Brain microvascular endothelial cell (primary cell): ENCODE data around the gene YIPF2.

Source experiments
- DNase-seq: peaks from one replicate; pipeline ENCODE4 v3.0.0-alpha.2; 2020
- H3K27ac ChIP-seq: fragments of 250-450 bp; sonication (Bioruptor Pico); 2 replicates; pipeline ENCODE4 v1.5.1; 2020; ENCODE audit warnings: mild to moderate bottlenecking, moderate library complexity
- H3K27me3 ChIP-seq: fragments of 250-450 bp; sonication (Bioruptor Pico); replicated peaks from 2 replicates; pipeline ENCODE4 v1.5.1; 2020; ENCODE audit warnings: mild to moderate bottlenecking
- H3K36me3 ChIP-seq: fragments of 250-450 bp; sonication (Bioruptor Pico); replicated peaks from 2 replicates; pipeline ENCODE4 v1.5.1; 2020; ENCODE audit warnings: mild to moderate bottlenecking
- H3K4me3 ChIP-seq: 2 replicates; pipeline ENCODE4 v1.5.1; 2011; ENCODE audit warnings: low read depth, mild to moderate bottlenecking, control low read depth, low read length, moderate library complexity
- in situ Hi-C: cut with HindIII; loops from 2 replicates; pipeline ENCODE4 v1.10.0; 2017; ENCODE audit warnings: low sequenced_read_pairs, low pct_ligation_motif_present
- TF ChIP-seq, protein P1 (sequence below): IDR thresholded peaks from 2 replicates; pipeline ENCODE4 v1.5.1; 2011; ENCODE audit warnings: low read depth, mild to moderate bottlenecking, moderate library complexity, low read length, control low read depth, inconsistent platforms; ENCODE audit errors: missing control alignments

The YIPF2 gene

DNA sequence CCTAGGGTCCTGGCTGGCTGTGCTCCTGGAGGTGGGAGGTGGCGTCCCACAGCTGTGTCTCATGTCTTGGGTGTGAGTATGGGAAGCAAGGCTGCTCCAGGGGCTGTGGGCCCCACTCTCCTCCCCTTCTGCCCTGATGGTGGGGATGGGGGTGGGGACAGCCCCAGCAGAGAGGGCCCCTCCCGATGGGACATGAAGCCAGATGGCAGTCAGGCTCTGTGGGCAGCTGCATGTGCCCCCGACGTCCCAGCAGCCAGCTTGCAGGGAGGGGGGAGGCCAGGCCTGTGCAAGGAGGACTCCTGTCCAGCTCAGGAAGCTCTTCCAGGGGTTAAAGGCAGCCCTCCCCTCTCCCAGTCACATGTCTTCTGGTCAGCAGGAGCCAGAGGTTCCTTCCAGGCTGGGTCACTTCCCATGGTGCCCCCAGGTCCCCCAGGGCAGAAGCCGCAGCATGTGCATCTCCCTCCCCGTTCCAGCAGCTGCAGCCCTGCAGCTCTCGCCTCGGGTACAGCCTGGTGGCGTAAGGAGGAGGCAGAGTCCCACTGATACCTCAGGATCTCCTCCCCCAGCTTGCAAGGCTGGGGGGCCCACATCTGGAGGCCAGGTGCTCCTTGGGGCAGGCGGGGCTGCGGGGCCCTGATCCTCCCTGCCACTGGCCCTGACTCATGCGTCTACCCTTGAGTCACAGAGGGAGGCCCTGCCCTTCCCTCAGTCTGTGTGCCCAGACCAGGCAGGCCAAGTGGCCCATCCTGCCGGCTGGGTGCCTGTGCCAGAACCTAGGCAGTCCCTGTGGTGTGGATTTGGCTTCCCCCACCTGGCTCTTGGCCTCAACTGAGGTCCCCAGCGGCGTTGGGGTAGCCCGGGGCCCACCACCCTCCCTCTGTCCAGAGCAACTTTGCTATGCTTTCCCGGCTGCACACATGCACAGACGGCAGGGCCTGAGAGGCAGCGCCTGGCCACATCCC, 13.0 kb downstream of the YIPF2 start:
- Histone ChIP-seq H3K36me3 (peaks cover 60% of the 10 kb centered on the region), H3K4me3 (no peak overlapping the region), H3K27me3 (no peaks in the 10 kb centered on the region), H3K27ac (no peak overlapping the region)
- DNase-seq: peak; percentile 32
- in situ Hi-C loops: no loop called here
- TF ChIP-seq, protein P1, sequence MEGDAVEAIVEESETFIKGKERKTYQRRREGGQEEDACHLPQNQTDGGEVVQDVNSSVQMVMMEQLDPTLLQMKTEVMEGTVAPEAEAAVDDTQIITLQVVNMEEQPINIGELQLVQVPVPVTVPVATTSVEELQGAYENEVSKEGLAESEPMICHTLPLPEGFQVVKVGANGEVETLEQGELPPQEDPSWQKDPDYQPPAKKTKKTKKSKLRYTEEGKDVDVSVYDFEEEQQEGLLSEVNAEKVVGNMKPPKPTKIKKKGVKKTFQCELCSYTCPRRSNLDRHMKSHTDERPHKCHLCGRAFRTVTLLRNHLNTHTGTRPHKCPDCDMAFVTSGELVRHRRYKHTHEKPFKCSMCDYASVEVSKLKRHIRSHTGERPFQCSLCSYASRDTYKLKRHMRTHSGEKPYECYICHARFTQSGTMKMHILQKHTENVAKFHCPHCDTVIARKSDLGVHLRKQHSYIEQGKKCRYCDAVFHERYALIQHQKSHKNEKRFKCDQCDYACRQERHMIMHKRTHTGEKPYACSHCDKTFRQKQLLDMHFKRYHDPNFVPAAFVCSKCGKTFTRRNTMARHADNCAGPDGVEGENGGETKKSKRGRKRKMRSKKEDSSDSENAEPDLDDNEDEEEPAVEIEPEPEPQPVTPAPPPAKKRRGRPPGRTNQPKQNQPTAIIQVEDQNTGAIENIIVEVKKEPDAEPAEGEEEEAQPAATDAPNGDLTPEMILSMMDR: peak; percentile 47

DNA sequence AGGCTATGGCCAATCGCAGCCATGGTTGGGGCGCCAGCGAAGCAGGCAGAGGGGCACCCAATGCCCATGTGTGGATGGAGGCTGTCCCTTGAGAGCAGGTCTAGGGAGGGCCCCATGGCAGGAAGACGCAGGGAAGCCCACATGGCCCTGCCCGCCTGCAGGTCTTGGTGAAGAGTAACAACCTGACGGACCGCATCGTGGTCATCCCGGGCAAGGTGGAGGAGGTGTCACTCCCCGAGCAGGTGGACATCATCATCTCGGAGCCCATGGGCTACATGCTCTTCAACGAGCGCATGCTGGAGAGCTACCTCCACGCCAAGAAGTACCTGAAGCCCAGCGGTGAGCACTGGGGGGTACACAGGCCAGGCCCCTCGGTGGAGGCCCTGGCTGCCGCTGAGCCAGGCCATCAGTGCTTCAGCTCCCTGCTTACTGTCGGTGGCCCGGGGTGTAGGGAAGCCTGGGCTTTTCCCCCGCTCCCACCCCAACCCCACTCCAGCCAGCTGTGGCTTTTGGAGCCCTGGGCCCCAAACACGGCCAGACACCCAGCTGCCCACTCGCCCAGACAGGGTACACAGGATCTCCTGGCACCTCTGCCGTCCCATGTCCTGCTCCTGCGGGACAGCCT, 14.6 kb downstream of the YIPF2 start:
- Histone ChIP-seq H3K36me3 (peaks cover 45% of the 10 kb centered on the region), H3K27me3 (no peaks in the 10 kb centered on the region), H3K27ac (no peak overlapping the region), H3K4me3 (no peak overlapping the region)
- DNase-seq: no peak
- TF ChIP-seq, protein P1: no peak
- in situ Hi-C loops: no loop called here

DNA sequence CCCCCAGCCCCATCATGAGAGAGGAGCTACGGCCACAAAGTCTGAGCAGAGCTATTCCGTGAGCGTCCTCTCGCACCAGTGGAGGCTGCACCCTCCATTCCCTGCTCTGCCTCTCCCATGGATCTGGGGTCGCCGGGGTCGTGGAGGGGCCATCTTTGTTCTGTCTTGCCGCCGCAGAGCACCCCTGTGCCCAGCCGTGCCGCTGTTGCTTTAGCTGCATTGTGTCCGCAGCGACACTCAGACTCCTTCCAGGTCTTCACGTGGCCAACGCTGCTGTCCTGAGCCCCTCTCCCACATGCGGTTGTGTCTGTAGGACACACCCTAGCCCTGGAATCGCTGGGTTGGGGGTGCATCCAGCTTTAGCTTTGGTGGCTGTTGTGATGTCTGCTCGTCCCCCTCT, 15.8 kb downstream of the YIPF2 start:
- TF ChIP-seq, protein P1: no peak
- no peak for DNase-seq
- H3K27ac ChIP-seq: no peak overlapping the region
- H3K27me3 ChIP-seq: no peaks in the 10 kb centered on the region
- in situ Hi-C loops: no loop called here
- no peak overlapping the region for H3K4me3 ChIP-seq
- peaks cover 50% of the 10 kb centered on the region for H3K36me3 ChIP-seq

DNA sequence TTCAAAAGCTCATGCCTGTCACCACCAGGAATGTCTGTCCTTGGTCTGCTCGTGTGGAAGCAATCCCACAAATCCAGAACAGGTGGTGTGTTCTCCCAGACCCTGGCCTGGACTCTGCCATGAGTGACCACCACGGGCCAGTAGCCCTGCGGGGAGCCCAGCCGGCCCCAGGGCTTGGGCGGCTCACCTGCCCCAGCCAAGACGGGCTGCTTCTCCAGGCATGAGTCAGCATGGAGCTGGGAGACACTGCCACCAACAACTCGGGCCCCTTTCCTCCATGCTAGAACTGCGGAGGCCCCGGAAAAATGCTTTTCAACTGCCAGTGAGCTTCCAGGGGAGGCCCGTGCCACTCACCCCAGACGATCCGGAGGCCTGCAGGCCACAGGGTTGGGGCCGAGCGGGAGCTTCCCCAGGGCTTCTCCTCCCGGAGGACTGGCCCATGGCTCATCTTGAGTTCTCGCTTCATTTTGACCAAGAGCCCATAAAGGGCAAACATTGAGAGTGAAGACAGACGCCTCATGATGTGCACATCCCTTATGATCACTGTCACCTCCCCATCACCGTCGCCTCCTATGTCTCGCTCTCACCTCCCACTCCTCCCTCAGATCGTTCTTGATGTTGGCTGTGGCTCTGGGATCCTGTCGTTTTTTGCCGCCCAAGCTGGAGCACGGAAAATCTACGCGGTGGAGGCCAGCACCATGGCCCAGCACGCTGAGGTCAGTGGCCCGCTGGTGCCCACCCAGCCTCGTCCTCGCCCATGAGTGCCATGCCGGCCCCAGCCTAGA, 16.7 kb downstream of the YIPF2 start:
- H3K27me3 ChIP-seq: no peaks in the 10 kb centered on the region
- H3K27ac ChIP-seq: no peak overlapping the region
- TF ChIP-seq, protein P1: no peak
- no peak overlapping the region for H3K4me3 ChIP-seq
- peaks cover 50% of the 10 kb centered on the region for H3K36me3 ChIP-seq
- in situ Hi-C loops: no loop called here
- DNase-seq: no peak

DNA sequence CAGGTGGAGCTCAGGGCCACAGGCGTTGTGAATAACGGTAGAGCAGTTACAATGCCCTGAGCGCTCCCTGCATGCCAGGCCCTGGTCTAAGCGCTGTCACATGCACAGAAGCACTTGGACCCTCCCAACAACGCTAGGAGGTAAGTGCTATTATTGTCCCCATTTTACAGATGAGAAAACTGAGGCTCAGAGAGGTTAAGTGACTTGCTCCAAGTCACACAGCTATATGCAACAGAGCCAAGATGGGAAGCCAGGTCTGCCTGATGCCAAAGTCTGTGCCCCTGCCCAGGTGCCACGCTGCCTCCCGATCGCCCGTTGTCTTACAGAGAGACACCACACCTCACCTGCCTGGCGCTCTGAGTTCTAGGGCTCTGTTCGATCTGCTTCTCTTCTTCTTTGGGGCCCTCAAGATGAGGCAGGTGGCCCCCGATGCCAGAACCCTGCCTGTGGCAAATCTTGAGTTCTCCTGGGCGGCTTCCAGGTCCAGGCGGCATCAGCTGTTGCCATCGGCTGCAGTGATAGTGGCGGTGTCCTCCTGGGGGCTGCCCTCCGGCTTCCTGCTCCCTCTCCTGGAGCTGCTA, 20.0 kb downstream of the YIPF2 start:
- DNase-seq: no peak
- in situ Hi-C loops: no loop called here
- H3K36me3 ChIP-seq: peaks cover 28% of the 10 kb centered on the region
- no peak overlapping the region for H3K4me3 ChIP-seq
- TF ChIP-seq, protein P1: no peak
- no peak overlapping the region for H3K27ac ChIP-seq
- H3K27me3 ChIP-seq: no peaks in the 10 kb centered on the region
